ENCODE data around the gene TACO1.

Gene TACO1

DNA sequence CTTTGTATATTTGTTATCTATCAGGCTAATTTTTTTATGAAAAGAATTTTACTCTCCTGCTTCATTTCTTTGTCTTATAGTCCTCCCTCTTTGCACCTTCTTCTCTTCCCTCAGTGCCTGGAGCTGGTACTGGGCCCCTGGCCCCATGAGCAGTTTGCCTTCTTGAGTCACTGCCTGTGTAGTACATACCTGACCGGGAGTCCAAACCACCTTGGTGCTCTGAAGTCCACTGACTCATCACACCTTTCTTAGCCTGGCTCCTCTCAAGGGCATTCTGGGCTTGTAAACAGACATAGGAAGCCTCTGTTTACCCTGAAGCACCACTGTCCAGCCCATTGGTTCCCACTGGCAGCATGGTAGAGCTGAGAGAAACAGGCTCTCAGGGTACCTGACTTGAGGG lies 11.0 kb upstream of the TACO1 start:
- Histone ChIP-seq H3K9me3 (ENCODE audit: insufficient read depth, low read length) (no peaks in the 10 kb centered on the region), H2AFZ (ENCODE audit: low read depth, low read length) (no peak overlapping the region), H3K36me3 (replicated peaks; ENCODE audit: low read depth, low read length) (peaks cover 58% of the 10 kb centered on the region), H3K27me3 (ENCODE audit: low read depth, low read length) (no peaks in the 10 kb centered on the region), H3K4me2 (ENCODE audit: low read length) (no peak overlapping the region), H3K4me3 (ENCODE audit: low read length) (no peak overlapping the region), H3K27ac (ENCODE audit: low read length) (no peak overlapping the region), H3K9ac (ENCODE audit: low read length) (no peak overlapping the region), H3K4me1 (ENCODE audit: low read length) (no peaks in the 10 kb centered on the region), H3K79me2 (ENCODE audit: low read length) (no peaks in the 10 kb centered on the region), H4K20me1 (ENCODE audit: insufficient read depth, low read length) (no peaks in the 10 kb centered on the region)
- no peak for TF ChIP-seq EZH2phosphoT487 (IDR thresholded peaks at IDR 0.05; ENCODE audit: low read depth)
- TF ChIP-seq, protein P1, sequence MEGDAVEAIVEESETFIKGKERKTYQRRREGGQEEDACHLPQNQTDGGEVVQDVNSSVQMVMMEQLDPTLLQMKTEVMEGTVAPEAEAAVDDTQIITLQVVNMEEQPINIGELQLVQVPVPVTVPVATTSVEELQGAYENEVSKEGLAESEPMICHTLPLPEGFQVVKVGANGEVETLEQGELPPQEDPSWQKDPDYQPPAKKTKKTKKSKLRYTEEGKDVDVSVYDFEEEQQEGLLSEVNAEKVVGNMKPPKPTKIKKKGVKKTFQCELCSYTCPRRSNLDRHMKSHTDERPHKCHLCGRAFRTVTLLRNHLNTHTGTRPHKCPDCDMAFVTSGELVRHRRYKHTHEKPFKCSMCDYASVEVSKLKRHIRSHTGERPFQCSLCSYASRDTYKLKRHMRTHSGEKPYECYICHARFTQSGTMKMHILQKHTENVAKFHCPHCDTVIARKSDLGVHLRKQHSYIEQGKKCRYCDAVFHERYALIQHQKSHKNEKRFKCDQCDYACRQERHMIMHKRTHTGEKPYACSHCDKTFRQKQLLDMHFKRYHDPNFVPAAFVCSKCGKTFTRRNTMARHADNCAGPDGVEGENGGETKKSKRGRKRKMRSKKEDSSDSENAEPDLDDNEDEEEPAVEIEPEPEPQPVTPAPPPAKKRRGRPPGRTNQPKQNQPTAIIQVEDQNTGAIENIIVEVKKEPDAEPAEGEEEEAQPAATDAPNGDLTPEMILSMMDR (IDR thresholded peaks at IDR 0.05; ENCODE audit: low read depth, low read length) = no peak

DNA sequence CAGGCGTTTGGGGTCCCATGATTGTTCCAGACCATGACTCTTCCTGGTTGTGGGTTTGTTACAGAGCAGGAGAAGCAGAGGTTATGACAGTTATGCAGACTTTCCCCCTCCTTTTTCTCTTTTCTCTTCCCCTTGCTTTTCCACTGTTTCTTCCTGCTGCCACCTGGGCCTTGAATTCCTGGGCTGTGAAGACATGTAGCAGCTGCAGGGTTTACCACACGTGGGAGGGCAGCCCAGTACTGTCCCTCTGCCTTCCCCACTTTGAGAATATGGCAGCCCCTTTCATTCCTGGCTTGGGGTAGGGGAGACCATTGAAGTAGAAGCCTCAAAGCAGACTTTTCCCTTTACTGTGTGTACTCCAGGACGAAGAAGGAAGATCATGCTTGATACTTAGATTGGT lies 7.9 kb upstream of the TACO1 start:
- Histone ChIP-seq H3K9me3 (ENCODE audit: insufficient read depth, low read length) (no peaks in the 10 kb centered on the region), H3K36me3 (replicated peaks; ENCODE audit: low read depth, low read length) (peaks cover 49% of the 10 kb centered on the region), H3K79me2 (ENCODE audit: low read length) (no peaks in the 10 kb centered on the region), H3K4me2 (ENCODE audit: low read length) (no peak overlapping the region), H3K4me1 (ENCODE audit: low read length) (no peaks in the 10 kb centered on the region), H3K27ac (ENCODE audit: low read length) (no peak overlapping the region), H3K9ac (ENCODE audit: low read length) (no peak overlapping the region), H3K27me3 (ENCODE audit: low read depth, low read length) (no peaks in the 10 kb centered on the region), H2AFZ (ENCODE audit: low read depth, low read length) (no peak overlapping the region), H3K4me3 (ENCODE audit: low read length) (no peak overlapping the region), H4K20me1 (ENCODE audit: insufficient read depth, low read length) (no peaks in the 10 kb centered on the region)
- TF ChIP-seq, protein P1 (IDR thresholded peaks at IDR 0.05; ENCODE audit: low read depth, low read length) = no peak
- TF ChIP-seq EZH2phosphoT487 (IDR thresholded peaks at IDR 0.05; ENCODE audit: low read depth) = no peak

DNA sequence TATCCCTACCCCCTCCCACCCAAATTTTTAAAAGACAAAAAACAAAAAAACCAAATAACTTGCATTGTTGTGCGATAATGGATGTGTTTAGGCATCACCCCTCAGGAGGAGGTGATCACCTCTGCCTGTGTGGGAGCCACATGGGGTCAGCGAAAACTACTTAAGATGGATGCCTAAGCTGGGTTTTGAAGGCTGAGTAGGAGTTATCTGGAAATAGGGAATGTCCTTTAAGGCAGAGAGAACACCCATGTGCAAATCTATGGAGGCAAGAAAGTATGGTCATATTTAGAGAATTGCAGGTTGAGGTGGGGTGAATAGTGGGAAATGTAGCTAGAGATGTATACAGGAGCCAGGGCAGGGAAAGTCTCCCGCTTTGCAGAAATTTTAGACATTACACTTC lies 5.6 kb upstream of the TACO1 start:
- Histone ChIP-seq H2AFZ (ENCODE audit: low read depth, low read length) (no peak overlapping the region), H3K27me3 (ENCODE audit: low read depth, low read length) (no peaks in the 10 kb centered on the region), H3K79me2 (ENCODE audit: low read length) (no peaks in the 10 kb centered on the region), H3K27ac (ENCODE audit: low read length) (no peak overlapping the region), H3K4me2 (ENCODE audit: low read length) (no peak overlapping the region), H3K9ac (ENCODE audit: low read length) (no peak overlapping the region), H3K9me3 (ENCODE audit: insufficient read depth, low read length) (no peaks in the 10 kb centered on the region), H3K4me1 (ENCODE audit: low read length) (peaks cover 2% of the 10 kb centered on the region; the same call in 1 of the 2 replicates), H3K36me3 (replicated peaks; ENCODE audit: low read depth, low read length) (peaks cover 32% of the 10 kb centered on the region), H4K20me1 (ENCODE audit: insufficient read depth, low read length) (no peaks in the 10 kb centered on the region), H3K4me3 (ENCODE audit: low read length) (no peak overlapping the region)
- TF ChIP-seq EZH2phosphoT487 (IDR thresholded peaks at IDR 0.05; ENCODE audit: low read depth) = no peak
- TF ChIP-seq, protein P1 (IDR thresholded peaks at IDR 0.05; ENCODE audit: low read depth, low read length) = no peak

DNA sequence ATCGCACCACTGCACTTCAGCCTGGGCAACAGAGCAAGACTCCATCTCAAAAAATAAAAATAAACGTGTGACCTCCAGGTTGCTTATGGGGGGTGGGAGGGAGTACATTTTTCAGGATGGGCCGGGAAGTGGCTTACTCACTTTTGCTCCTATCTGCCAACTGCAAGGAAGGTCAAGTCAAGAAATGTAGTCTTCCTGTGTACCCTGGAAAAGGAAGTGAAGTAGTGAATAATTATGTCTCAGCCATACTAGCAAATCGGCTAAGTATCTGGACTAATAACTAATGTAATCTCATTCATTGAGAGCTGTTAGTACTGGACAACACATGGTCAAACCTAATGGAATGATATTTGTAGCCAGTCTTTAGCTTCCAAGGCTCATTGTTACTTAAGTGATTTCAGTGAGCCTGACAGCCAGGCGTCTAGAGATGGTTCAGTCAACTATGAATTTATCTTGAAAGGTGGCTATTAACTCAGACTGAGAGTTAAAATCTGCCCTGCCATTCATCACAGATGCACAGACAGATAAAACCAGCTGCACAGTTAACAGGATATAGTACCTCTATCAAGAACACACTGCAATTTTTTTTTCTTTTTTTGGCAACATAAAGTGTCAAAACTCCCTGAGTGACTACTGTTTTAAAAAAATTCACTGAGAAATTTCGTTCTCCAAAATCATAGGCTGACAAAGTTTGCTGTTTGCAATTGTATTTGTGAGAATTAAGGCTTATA lies 3.7 kb upstream of the TACO1 start:
- Histone ChIP-seq H2AFZ (ENCODE audit: low read depth, low read length) (no peak overlapping the region), H3K27ac (ENCODE audit: low read length) (no peak overlapping the region), H3K9me3 (ENCODE audit: insufficient read depth, low read length) (no peaks in the 10 kb centered on the region), H3K4me2 (ENCODE audit: low read length) (no peak overlapping the region), H3K27me3 (ENCODE audit: low read depth, low read length) (no peaks in the 10 kb centered on the region), H4K20me1 (ENCODE audit: insufficient read depth, low read length) (no peaks in the 10 kb centered on the region), H3K4me1 (ENCODE audit: low read length) (peaks cover 13% of the 10 kb centered on the region), H3K36me3 (replicated peaks; ENCODE audit: low read depth, low read length) (peaks cover 14% of the 10 kb centered on the region), H3K79me2 (ENCODE audit: low read length) (peaks cover 15% of the 10 kb centered on the region), H3K9ac (ENCODE audit: low read length) (no peak overlapping the region), H3K4me3 (ENCODE audit: low read length) (no peak overlapping the region)
- TF ChIP-seq, protein P1 (IDR thresholded peaks at IDR 0.05; ENCODE audit: low read depth, low read length) = no peak
- TF ChIP-seq EZH2phosphoT487 (IDR thresholded peaks at IDR 0.05; ENCODE audit: low read depth) = no peak
